NCI-H460 (cell line): ENCODE measurements around the gene RNU5D-1. TPM values are rescaled to one million over a fixed set of nuclear protein-coding genes. Genes with fewer than 3 reads are reported as not detected.
"Not testable (repeated sequence)": the region's sequence is repeated elsewhere in the genome, so short reads cannot be mapped to it uniquely, and the experiment has no call there.

Source experiments
- DNase-seq: peaks from one replicate; pipeline ENCODE4 v3.0.0-alpha.2; 2016; ENCODE audit warnings: low read depth; ENCODE audit errors: extremely low read depth
- total RNA-seq: library from RNA; depleted of rRNA; stranded (reverse); fragments of >200 nt; shearing (Covaris generic); gene quantifications from 2 replicates; pipeline ENCODE4 v1.2.3, GENCODE V29; 2014

The RNU5D-1 gene
- total RNA-seq, 1 experiment from 2014 or later = not detected

- DNase-seq = no peak
Measured at GRCh38 chr1:44705470-44705869, 25.5 kb downstream of the RNU5D-1 start.

- DNase-seq = no peak
Measured at GRCh38 chr1:44701141-44701573, 29.8 kb downstream of the RNU5D-1 start.

DNA sequence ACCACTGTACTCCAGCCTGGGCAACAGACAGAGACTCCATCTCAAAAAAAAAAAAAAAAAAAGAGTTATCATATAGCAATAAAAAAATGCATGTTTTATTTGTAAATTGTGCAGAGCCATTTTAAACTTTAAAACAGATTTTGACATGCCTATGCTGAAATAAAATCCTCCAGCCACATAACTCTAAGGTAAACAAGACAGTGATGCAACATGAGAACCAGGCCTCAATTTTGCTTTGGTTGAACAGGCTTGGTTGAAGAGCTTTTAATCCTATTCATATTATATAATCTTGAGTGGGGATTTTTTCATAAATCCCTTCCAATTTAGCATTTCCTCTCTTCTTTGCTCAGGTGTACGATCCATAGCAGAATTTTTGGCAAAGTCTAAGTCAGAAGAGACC, 30.4 kb downstream of the RNU5D-1 start:
- no peak for DNase-seq

DNA sequence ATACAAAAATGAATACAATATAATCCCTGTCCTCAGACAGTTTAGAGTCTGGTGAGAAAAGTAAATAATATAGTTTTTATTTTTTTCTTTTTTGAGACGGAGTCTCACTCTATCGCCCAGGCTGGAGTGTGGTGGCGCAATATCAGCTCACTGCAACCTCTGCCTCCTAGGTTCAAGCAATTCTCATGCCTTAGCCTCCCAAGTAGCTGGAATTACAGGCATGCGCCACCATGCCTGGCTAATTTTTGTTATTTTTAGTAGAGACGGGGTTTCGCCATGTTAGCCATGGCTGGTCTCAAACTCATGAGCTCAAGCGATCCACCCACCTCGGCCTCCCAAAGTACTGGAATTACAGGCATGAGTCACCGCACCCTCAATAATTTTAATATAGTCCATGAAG, 31.6 kb downstream of the RNU5D-1 start:
- DNase-seq = not testable (repeated sequence)

GRCh38 chr1:44698138-44698537, 32.8 kb downstream of the RNU5D-1 start:
- DNase-seq = no peak

GRCh38 chr1:44696789-44697345, 34.1 kb downstream of the RNU5D-1 start:
- no peak for DNase-seq

DNA sequence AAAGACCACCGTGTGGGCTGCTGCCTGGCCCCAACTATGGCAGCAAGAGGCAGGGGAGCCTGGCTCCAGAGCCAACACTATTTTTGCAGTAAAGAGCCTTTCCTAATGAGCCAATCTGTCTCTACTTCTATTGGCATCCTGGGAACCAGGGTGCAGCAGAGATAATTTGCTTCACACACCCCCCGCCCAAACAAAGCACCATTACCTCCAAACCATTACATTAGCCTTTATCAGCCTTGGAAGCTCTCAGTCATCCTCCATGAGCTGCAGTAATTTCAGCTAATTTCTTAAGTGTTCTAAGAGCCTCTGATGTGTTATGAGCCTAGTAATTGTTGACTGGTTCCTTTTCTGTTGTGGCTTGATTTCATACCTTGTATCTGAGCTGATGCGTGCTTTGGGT, 34.9 kb downstream of the RNU5D-1 start:
- no peak for DNase-seq

DNA sequence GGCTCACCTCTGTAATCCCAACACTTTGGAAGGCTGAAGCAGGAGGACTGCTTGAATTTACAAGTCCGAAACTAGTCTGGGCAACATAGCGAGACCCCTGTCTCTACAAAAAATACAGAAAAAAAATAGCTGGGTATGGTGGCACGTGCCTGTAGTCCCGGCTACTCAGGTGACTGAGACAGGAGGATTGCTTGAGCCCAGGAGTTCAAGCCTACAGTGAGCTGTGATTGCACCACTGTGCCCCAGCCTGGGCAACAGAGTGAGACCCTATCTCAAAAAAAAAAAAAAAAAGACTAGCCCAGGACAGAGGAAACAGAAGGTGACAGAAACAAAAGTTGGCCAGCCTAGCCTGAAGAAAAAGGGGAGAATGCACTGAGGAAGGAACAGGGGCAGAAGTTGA, 35.3 kb downstream of the RNU5D-1 start:
- no peak for DNase-seq

GRCh38 chr1:44694863-44695478, 36.0 kb downstream of the RNU5D-1 start:
- DNase-seq = no peak

GRCh38 chr1:44693900-44694299, 37.1 kb downstream of the RNU5D-1 start:
- no peak for DNase-seq

- no peak for DNase-seq
Measured at GRCh38 chr1:44693159-44693558, 37.8 kb downstream of the RNU5D-1 start.

- no peak for DNase-seq
Measured at GRCh38 chr1:44689447-44689765, 41.6 kb downstream of the RNU5D-1 start.

- no peak for DNase-seq
Measured at GRCh38 chr1:44688760-44689446, 42.1 kb downstream of the RNU5D-1 start.

- DNase-seq = no peak
Measured at GRCh38 chr1:44685881-44686280, 45.1 kb downstream of the RNU5D-1 start.

GRCh38 chr1:44685218-44685617, 45.8 kb downstream of the RNU5D-1 start:
- no peak for DNase-seq

DNA sequence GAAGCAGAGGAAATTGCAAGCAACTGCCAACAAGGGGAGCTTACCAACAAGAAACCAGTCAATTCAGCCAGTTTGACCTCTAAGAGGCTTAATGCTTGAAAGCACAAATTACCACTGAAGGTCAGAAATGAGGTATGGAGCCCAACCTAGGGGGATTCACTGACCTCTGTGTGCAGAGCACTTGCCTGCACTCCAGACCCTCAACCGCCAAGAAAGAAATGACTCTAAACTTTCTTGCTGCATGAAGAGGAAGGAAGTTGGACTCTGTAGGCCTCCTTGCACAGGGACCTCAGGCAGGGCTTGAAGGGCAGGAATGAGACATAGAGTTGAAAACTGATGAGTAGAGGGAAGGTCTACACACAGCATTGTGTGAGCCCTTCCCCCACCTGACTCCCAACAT, 46.4 kb downstream of the RNU5D-1 start:
- no peak for DNase-seq

GRCh38 chr1:44682883-44683265, 48.1 kb downstream of the RNU5D-1 start:
- no peak for DNase-seq

DNA sequence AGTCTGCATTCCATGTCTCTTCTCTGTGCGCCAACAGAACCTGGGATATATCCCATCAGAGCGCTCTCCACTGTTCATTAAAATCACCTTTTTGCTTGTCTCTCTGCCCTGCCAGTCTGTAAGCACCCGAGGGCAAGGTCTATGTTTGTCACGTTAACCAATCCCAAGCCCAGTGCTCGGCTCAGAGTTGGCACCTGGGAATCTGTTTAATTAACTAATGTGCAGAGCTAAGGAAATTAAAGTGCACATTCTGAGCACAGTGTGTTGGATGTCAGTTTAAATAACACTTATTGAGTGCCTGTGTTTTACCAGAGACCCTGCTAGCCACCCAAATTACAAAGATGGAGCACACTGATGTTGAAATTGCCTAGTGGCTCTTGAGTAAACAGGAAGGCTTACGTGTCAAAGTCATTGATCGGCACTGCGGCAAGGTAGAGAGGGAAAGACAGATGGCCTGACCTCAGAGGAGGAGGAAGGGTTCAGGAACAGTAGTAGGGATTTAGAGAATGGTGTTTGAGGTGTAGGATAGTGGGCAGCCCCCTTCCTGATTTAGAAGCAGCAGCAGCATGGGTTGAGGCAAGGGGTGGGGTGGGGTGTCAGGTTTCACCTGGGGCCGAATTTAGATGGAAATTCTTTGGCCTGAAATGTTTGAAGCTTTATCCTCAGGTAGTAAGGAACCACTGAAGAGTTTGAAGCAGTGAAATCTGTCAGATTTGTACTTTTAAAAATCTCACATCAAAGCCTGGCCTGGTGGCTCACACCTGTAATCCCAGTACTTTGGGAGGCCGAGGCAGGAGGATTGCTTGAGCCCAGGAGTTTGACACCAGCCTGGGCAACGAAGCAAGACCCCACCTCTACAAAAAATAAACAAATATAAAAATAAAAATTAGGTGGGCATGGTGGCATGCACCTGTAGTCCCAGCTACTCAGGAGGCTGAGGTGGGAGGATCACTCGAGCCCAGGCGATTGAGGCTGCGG, 48.8 kb downstream of the RNU5D-1 start:
- DNase-seq = no peak
